Measurements from ENCODE around the gene ABRACL. TPM values are rescaled to one million over a fixed set of nuclear protein-coding genes. Genes with fewer than 3 reads are reported as not detected.
"Not testable (repeated sequence)": the region's sequence is repeated elsewhere in the genome, so short reads cannot be mapped to it uniquely, and the experiment has no call there.

Gene ABRACL
- total and polyA plus RNA-seq, 2 of the 4 experiments (the other 2 are of a cell fraction), result 16.0 to 27.9 TPM

- H2AK9ac ChIP-seq (replicated peaks; ENCODE audit: low read depth, low read length, poor library complexity); H3K4me1 ChIP-seq (ENCODE audit: control insufficient read depth, insufficient read depth, low read length); H4K20me1 ChIP-seq (ENCODE audit: insufficient read depth, low read length); H2BK20ac ChIP-seq (ENCODE audit: low read depth, low read length); H3K4ac ChIP-seq (ENCODE audit: low read depth, low read length); H3K9me3 ChIP-seq (ENCODE audit: control insufficient read depth, insufficient read depth, low read length); ATAC-seq (ENCODE audit: low read depth); BruUV-seq (replicated peaks); H3K36me3 ChIP-seq (ENCODE audit: control insufficient read depth, insufficient read depth, low read length); H4K5ac ChIP-seq (ENCODE audit: low read depth, low read length); H3K23ac ChIP-seq (ENCODE audit: low read depth, low read length); DNase-seq; H3K9me1 ChIP-seq (ENCODE audit: insufficient read depth, low read length); H2AK5ac ChIP-seq (ENCODE audit: low read depth, low read length); H2BK120ac ChIP-seq (ENCODE audit: low read depth, low read length); dilution Hi-C loops (cut with HindIII; ENCODE audit: low sequenced_read_pairs, unreplicated experiment); in situ Hi-C loops (cut with MboI; ENCODE audit: low sequenced_read_pairs); H3K9ac ChIP-seq (ENCODE audit: low read depth, low read length); H3K56ac ChIP-seq (ENCODE audit: extremely low read depth, insufficient read depth, low read length); CTCF ChIA-PET; H3K14ac ChIP-seq (replicated peaks; ENCODE audit: low read depth, low read length); H2BK15ac ChIP-seq (ENCODE audit: low read depth, low read length); H3K4me3 ChIP-seq (ENCODE audit: insufficient read depth, low read depth, low read length); H3K18ac ChIP-seq (ENCODE audit: low read depth, low read length); intact Hi-C loops (cut with micrococcal nuclease); H2AFZ ChIP-seq (replicated peaks; ENCODE audit: low read length, poor library complexity); H4K8ac ChIP-seq (ENCODE audit: low read depth in 2 of 2, low read length in 2 of 2); H4K91ac ChIP-seq (ENCODE audit: insufficient read depth, low read depth, low read length); H3K27ac ChIP-seq (ENCODE audit: insufficient read depth, low read length); H2BK5ac ChIP-seq (ENCODE audit: low read depth, low read length, poor library complexity, severe bottlenecking); H3K4me2 ChIP-seq (ENCODE audit: low read depth, low read length); H3K27me3 ChIP-seq (ENCODE audit: control insufficient read depth, insufficient read depth, low read length): not testable (repeated sequence)
- 100% methylated on average over 2 of the region's 3 CpGs; no CpG with 5 or more reads in 1 of the 2 experiments for WGBS, 2 experiments (ENCODE audit: extremely low coverage in 2 of 2, insufficient read length in 1 of 2)
- POLR2A ChIA-PET (ENCODE audit: unreplicated experiment), result interaction anchor here (0.7 kb wide), 1 partner anchor 30 kb away, joined by 8 read pairs; no protein-coding TSS in a partner anchor
- H3K79me1 ChIP-seq (ENCODE audit: low read depth in 1 of 2, low read length in 2 of 2), result peaks cover 5 to 24% of the 10 kb centered on the region in 2 experiments; a peak in 3 of 4 replicates
Measured at GRCh38 chr6:139025416-139025815, 3.1 kb upstream of the ABRACL start.

Measured in IMR-90 (cell line).